Mucosa of gallbladder (tissue), 1 donor: Measurements from ENCODE around the gene PCNP. TPM values are rescaled to one million over a fixed set of nuclear protein-coding genes. Genes with fewer than 3 reads are reported as not detected.
A peak's percentile ranks its signal among the peaks of the same experiment; 100 is the strongest.
"Not testable (repeated sequence)": the region's sequence is repeated elsewhere in the genome, so short reads cannot be mapped to it uniquely, and the experiment has no call there.

ENCODE experiments used
- DNase-seq: peaks from one replicate; pipeline ENCODE4 v3.0.0-alpha.2; 2020; ENCODE audit warnings: low spot score
- total RNA-seq: library from RNA; stranded (reverse); gene quantifications from one replicate; pipeline ENCODE4 v1.2.1, GENCODE V29; 2021
- donor health status: DM: no; HTN: no; CAD: no.

PCNP gene
- total RNA-seq: 139 TPM

GRCh38 chr3:101573449-101574387 is at the start of gene PCNP:
Gene PCNP (plus strand): TSS chr3:101574180. CDS start chr3:101574216, 36 bp downstream.
- DNase-seq: peak; percentile 99

- no peak for DNase-seq
These were observed 46.5 kb upstream of the PCNP start for GRCh38 chr3:101527441-101527840.

- no peak for DNase-seq
These were observed 46.1 kb upstream of the PCNP start for GRCh38 chr3:101527906-101528305.

- DNase-seq: no peak
These were observed 43.9 kb upstream of the PCNP start for GRCh38 chr3:101529816-101530685.

- no peak for DNase-seq
These were observed 43.3 kb upstream of the PCNP start for GRCh38 chr3:101530686-101531047.

- DNase-seq: no peak
These were observed 42.4 kb upstream of the PCNP start for GRCh38 chr3:101531473-101532086.

GRCh38 chr3:101532783-101533602 is 41.0 kb upstream of the PCNP start:
- no peak for DNase-seq

GRCh38 chr3:101533603-101533968 is 40.4 kb upstream of the PCNP start:
- no peak for DNase-seq

- DNase-seq: no peak
These were observed 38.8 kb upstream of the PCNP start for GRCh38 chr3:101535221-101535620.

- no peak for DNase-seq
These were observed 37.7 kb upstream of the PCNP start for GRCh38 chr3:101536266-101536665.

- DNase-seq: not testable (repeated sequence)
These were observed 37.0 kb upstream of the PCNP start for GRCh38 chr3:101536955-101537354.

- DNase-seq: no peak
These were observed 31.0 kb upstream of the PCNP start for GRCh38 chr3:101542957-101543356.

GRCh38 chr3:101544161-101544850 is 29.7 kb upstream of the PCNP start:
- no peak for DNase-seq

- DNase-seq: no peak
These were observed 25.4 kb upstream of the PCNP start for GRCh38 chr3:101548527-101549105.

- DNase-seq: no peak
These were observed 24.5 kb upstream of the PCNP start for GRCh38 chr3:101549473-101549872.

- DNase-seq: not testable (repeated sequence)
These were observed 22.5 kb upstream of the PCNP start for GRCh38 chr3:101551359-101552081.

- not testable (repeated sequence) for DNase-seq
These were observed 20.6 kb upstream of the PCNP start for GRCh38 chr3:101553381-101553780.

- no peak for DNase-seq
These were observed 17.9 kb upstream of the PCNP start for GRCh38 chr3:101556064-101556463.

GRCh38 chr3:101561630-101562328 is 12.2 kb upstream of the PCNP start, which contains the start of gene TRMT10C:
Gene TRMT10C (plus strand): TSS chr3:101561868. CDS start chr3:101564782, 2,914 bp downstream.
- peak; percentile 94 for DNase-seq
